A549 (cell line): ENCODE measurements around the gene FKBP11.

Source experiments
- JUNB ChIP-seq: fragments of >200 bp; sonication (Bioruptor Twin); formaldehyde crosslinking; IDR thresholded peaks from 2 replicates; pipeline ENCODE4 v1.6.1; 2016
- MAZ ChIP-seq: fragments of 150-350 bp; IDR thresholded peaks from 2 replicates; pipeline ENCODE4 v1.6.1; 2014; ENCODE audit warnings: antibody characterized with exemption, low read depth, low read length, borderline replicate concordance
- MYC ChIP-seq: IDR thresholded peaks from 2 replicates; pipeline ENCODE4 v1.6.1; 2012; ENCODE audit warnings: mild to moderate bottlenecking, inconsistent platforms, low read length, improper control_type of control experiment, borderline replicate concordance
- USF2 ChIP-seq: fragments of 450-650 bp; IDR thresholded peaks from 2 replicates; pipeline ENCODE4 v1.6.1; 2014; ENCODE audit warnings: antibody characterized with exemption
- TF ChIP-seq, protein P1 (sequence below): fragments of >200 bp; sonication (Bioruptor Twin); formaldehyde crosslinking; IDR thresholded peaks from 3 replicates; pipeline ENCODE4 v1.5.1; 2016

- TF ChIP-seq, protein P1, sequence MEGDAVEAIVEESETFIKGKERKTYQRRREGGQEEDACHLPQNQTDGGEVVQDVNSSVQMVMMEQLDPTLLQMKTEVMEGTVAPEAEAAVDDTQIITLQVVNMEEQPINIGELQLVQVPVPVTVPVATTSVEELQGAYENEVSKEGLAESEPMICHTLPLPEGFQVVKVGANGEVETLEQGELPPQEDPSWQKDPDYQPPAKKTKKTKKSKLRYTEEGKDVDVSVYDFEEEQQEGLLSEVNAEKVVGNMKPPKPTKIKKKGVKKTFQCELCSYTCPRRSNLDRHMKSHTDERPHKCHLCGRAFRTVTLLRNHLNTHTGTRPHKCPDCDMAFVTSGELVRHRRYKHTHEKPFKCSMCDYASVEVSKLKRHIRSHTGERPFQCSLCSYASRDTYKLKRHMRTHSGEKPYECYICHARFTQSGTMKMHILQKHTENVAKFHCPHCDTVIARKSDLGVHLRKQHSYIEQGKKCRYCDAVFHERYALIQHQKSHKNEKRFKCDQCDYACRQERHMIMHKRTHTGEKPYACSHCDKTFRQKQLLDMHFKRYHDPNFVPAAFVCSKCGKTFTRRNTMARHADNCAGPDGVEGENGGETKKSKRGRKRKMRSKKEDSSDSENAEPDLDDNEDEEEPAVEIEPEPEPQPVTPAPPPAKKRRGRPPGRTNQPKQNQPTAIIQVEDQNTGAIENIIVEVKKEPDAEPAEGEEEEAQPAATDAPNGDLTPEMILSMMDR: peak; percentile 38
- no peak for TF ChIP-seq JUNB
- no peak for TF ChIP-seq USF2
- no peak for TF ChIP-seq MAZ
- TF ChIP-seq MYC: no peak
These were observed 40.1 kb upstream of the FKBP11 start for GRCh38 chr12:48965298-48965838.
